HG03103 (cell line): ENCODE measurements around the gene IGSF9.

Experiments used
- ATAC-seq: cut with Tn5 transposase; IDR thresholded peaks from one replicate; pipeline ENCODE4 v1.9.1; 2021; ENCODE audit warnings: low read depth; ENCODE audit not compliant: unreplicated experiment

IGSF9 gene

DNA sequence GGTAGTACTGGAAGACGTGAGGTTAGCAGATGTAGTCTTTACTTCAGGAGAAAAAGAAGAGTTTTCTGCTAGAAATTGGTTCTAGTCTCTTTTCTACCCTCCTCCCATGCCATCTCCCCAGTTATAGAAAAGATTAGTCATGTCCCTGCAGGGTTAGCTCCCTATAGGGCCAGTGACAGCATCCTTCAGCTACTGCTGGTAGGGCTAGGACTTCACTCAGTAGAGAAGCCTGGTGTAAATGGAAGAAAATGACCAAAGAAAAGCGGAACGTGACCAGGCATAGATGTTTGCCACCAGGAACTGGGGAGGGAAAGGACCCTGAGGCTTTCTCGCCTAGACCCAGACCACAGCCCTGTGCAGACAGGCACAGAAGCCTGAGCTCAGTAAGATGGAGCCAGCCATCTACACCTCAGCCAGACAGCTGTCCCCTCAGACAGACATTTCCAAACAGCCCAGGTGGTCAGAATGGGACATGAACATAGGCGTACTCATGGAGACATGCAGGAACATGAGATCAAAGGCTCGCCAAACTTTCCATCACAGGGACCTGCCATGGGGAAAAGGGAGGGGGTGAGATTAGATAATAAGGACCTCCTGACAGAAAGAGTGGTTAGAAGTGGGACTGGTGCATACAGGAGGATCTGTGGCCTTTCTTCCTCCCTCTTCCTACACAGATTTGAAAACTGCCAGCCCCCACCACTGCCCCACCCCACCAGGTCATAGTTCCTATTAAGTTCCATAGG lies 32.1 kb upstream of the IGSF9 start:
- no peak for ATAC-seq

GRCh38 chr1:159974350-159974965 lies 29.0 kb upstream of the IGSF9 start:
- ATAC-seq: no peak

GRCh38 chr1:159973350-159973940 lies 28.0 kb upstream of the IGSF9 start:
- no peak for ATAC-seq

GRCh38 chr1:159972443-159973205 lies 27.2 kb upstream of the IGSF9 start:
- no peak for ATAC-seq

DNA sequence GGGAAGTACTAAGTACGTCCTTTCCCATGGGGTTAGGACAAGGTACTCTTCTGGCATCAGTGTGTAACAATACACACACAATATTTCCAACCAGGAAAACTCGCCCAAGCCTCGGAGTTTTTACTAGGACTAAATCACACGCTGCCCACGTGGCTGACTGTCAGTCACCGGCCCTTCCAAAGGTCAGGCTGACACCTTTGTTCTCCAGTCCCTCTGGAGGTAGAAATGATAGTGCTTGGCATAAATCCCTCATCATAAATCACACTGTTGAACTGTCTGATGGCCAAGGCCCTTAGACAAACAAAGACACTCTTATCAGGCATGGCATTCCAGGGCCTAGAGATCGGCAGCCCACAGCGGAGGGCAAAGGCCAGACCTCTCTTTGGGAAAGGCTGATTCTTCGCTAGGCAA lies 25.5 kb upstream of the IGSF9 start:
- ATAC-seq: no peak

- no peak for ATAC-seq
Measured at GRCh38 chr1:159968901-159969300, 23.5 kb upstream of the IGSF9 start.

- ATAC-seq: no peak
Measured at GRCh38 chr1:159965263-159965662, 19.9 kb upstream of the IGSF9 start.

- no peak for ATAC-seq
Measured at GRCh38 chr1:159964144-159964543, 18.7 kb upstream of the IGSF9 start.

DNA sequence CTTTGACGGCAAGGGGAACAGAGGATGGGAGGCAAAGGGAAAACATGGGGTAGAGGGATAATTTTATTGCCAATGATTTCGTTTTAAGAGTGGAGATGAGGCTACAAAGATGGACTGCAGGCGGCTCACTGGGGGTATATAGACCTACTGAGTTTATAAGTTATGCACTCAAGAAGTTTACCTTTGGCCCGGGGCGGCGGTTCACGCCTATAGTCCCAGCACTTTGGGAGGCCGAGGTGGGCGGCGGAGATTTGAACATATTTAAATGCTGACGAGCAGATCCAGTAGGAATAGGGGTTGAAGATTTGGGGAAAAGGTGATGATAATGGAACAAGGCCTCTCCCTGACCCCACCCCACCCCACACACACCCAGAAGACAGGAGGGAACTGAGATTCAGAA lies 16.8 kb upstream of the IGSF9 start:
- no peak for ATAC-seq

GRCh38 chr1:159961636-159962035 lies 16.2 kb upstream of the IGSF9 start:
- no peak for ATAC-seq

DNA sequence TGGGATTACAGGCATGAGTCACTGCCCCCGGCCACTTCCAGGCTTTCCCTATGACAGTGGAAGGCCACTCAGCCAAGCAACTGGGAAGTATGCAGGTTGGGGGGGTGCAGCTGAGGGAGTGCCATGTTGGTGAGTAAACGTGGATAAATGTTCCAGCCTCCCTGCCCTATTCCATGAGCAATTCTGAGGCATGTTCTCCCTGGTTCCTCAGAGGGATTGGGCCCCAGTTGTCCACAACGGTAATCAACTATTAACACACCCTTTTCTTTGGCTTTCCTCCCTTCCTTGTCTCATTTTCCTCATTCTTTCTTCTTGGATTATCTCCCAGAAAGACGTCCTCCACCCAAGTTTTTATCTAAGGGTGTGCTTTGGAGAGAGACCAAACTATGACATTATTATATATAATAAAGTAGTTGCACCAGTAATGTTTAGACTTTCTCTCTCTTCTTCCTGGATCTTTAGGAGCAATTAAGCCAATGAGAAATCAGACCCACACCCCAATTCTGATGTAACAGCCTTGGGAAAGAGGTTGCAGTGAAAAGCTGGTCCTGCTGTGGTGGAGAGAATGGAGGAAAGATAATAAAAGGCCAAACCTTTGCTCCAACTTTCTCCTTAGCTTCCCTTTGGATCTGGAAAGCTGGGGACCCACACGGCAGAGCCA lies 15.4 kb upstream of the IGSF9 start:
- ATAC-seq: no peak

DNA sequence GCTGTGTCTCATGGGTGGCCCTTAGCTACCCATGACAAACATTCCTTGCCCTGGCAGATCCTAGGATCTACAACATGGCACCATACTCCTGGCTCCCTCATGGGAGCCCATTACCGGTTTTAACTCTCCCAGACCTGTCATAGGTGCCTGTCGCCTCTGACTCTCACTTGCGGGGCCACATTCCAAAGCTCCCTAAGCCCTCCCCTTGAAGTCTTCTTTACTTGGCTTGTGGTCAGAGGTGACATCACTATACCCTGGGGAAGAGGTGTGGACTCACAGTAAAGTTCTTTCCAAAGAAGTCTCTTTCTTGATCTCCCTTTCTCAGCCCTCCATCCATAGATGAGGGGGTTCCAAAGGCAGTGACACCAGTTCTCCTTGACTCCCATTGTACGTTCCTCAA lies 14.0 kb upstream of the IGSF9 start:
- no peak for ATAC-seq

DNA sequence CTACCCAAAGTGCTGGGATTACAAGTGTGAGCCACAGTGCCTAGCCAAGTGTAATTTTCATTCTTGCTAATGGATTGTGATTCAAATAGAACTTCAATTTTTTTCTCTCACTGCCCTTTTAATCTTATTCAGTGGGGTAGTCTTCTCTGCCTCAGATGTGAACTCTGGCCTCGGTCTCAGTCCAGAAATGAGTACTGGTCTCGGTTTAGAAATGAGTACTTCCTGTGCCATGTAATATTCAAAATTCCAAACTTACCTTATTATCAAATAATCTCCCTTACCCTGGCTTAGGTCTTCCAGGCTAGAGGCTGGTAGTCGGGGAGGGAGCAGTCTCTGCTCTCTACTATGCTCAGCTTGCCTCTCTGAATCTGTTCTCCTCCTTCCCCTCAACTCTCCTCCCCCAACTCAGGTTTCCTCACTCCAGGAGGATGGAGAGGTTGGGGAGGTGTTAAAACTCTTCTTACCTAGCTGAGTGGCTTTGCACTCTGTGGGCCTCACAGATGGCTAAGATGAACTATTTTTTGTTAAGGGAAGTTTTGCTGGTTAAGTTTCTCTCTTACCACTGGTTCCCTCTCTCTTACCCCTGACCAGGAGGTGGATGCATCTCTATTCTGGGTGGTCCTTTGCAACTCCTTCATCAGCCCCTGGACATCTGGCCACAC lies 13.4 kb upstream of the IGSF9 start:
- no peak for ATAC-seq

GRCh38 chr1:159957824-159958268 lies 12.4 kb upstream of the IGSF9 start:
- ATAC-seq: no peak

DNA sequence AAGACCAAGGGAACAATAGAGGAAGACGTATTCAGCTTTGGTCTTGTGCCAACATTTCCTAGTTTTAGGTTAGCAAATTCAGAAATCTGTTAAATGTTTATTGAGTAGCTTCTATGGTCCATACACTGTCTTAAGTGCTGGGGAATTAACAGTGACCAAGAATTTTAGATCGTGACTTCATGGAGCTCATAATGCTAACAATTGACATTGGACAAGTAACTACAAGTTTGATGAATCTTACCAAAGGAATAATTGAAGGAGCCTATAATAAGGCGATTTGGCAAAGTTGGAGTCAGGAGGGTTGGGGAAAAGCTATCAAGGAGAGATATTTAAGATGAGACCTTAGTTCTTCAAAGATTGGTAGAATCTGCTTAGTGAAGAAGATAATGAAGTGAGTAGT lies 10.0 kb upstream of the IGSF9 start:
- ATAC-seq: no peak

DNA sequence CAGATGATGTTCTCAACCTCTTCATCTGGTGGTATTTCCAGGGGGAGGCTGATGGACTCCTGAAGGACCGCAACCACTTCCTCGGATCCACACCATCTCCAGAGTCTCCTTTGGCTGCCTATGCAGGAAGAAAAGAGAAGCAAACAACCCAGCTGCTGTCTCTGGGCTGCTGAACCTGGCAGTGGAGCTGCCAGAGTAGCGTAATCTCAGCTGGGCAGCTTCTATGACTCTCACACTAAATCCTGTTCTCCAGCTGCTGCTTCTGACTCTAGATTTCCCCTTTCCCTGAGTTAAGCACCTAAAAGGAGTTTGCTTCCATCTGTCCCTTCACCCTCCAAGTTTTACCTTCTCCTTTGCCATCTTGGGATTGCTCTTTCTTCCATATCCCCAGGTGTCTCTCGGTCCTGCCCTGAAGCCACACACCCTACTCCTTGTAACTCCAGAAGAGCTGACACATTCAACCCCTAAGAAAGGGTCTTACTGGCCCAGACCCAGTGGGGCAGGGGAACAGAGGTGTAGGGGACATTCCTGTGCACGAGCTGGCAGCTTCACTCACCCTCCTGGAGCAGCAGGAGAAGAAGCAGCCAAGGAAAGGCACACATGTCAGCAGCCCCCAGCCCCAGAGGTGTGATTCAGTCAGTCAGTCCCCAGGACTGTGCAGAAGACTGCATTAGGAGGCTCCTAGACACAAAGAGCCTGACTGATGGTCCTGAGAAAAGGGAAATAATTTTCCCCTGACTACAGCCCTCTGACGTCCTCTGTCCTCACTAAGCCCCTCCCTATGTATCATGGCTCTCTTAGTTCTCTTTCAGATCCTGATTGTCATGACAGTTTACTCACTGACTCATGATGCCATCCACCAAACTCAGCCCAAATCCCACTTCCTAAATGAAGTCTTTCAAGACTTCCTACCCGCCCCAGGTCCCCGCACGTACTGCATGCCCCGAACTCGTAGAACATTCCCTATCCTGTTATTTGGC lies 8.4 kb upstream of the IGSF9 start, which contains the start of gene SLAMF9:
Gene SLAMF9 (minus strand): TSS at position 702 of the 980 bp plus-strand sequence. CDS start 100 bp downstream, at position 602.
- ATAC-seq: no peak

GRCh38 chr1:159952932-159953331 lies 7.5 kb upstream of the IGSF9 start:
- ATAC-seq: no peak

GRCh38 chr1:159951551-159951950 lies 6.1 kb upstream of the IGSF9 start:
- no peak for ATAC-seq

- ATAC-seq: no peak
Measured at GRCh38 chr1:159951016-159951415, 5.6 kb upstream of the IGSF9 start.
